Measurements from ENCODE around the gene CC2D2A.

CC2D2A gene

GRCh38 chr4:15521442-15522039, 51.9 kb downstream of the CC2D2A start:
- DNase-seq: no peak

- DNase-seq: no peak
Observed at GRCh38 chr4:15525080-15525479, 55.4 kb downstream of the CC2D2A start.

GRCh38 chr4:15526924-15527592, 57.4 kb downstream of the CC2D2A start:
- DNase-seq: no peak

GRCh38 chr4:15531792-15532191, 62.1 kb downstream of the CC2D2A start:
- DNase-seq: no peak

- DNase-seq: no peak
Observed at GRCh38 chr4:15533817-15534216, 64.1 kb downstream of the CC2D2A start.

GRCh38 chr4:15535599-15535998, 65.9 kb downstream of the CC2D2A start:
- DNase-seq: no peak

GRCh38 chr4:15536552-15537499, 67.1 kb downstream of the CC2D2A start:
- DNase-seq: no peak

- DNase-seq: no peak
Observed at GRCh38 chr4:15541941-15542340, 72.3 kb downstream of the CC2D2A start.

GRCh38 chr4:15542760-15543159, 73.1 kb downstream of the CC2D2A start:
- DNase-seq: no peak

GRCh38 chr4:15543537-15544247, 74.0 kb downstream of the CC2D2A start:
- DNase-seq: no peak

GRCh38 chr4:15544248-15544729, 74.6 kb downstream of the CC2D2A start:
- no peak for DNase-seq

GRCh38 chr4:15545371-15545770, 75.7 kb downstream of the CC2D2A start:
- DNase-seq: no peak

GRCh38 chr4:15547392-15547791, 77.7 kb downstream of the CC2D2A start:
- no peak for DNase-seq

- DNase-seq: no peak
Observed at GRCh38 chr4:15550491-15550890, 80.8 kb downstream of the CC2D2A start.

GRCh38 chr4:15551740-15552446, 82.2 kb downstream of the CC2D2A start:
- DNase-seq: no peak

- no peak for DNase-seq
Observed at GRCh38 chr4:15552557-15553362, 83.1 kb downstream of the CC2D2A start.

- DNase-seq: no peak
Observed at GRCh38 chr4:15556511-15557092, 86.9 kb downstream of the CC2D2A start.

GRCh38 chr4:15557786-15558550, 88.3 kb downstream of the CC2D2A start:
- DNase-seq: no peak

- DNase-seq: no peak
Observed at GRCh38 chr4:15558561-15558960, 88.9 kb downstream of the CC2D2A start.

- DNase-seq: no peak
Observed at GRCh38 chr4:15562114-15562513, 92.4 kb downstream of the CC2D2A start.
